GM12873 (cell line): Measurements from ENCODE around the gene PRELID3B.

Experiments
- CTCF ChIP-seq: IDR thresholded peaks from 2 replicates; pipeline ENCODE4 v1.5.1; 2012; ENCODE audit warnings: low read depth, mild to moderate bottlenecking, moderate library complexity, low read length, control low read depth; ENCODE audit not compliant: insufficient read depth; ENCODE audit errors: missing control alignments

PRELID3B gene

GRCh38 chr20:59007665-59008511, 34.7 kb downstream of the PRELID3B start:
- TF ChIP-seq CTCF, result no peak

- TF ChIP-seq CTCF, result no peak
These were observed 35.5 kb downstream of the PRELID3B start, which contains the start of gene CTSZ for GRCh38 chr20:59006864-59007664. Gene CTSZ, minus strand, starts transcription at chr20:59007254. Its CDS starts 126 bp downstream, at chr20:59007128.

GRCh38 chr20:59006167-59006863, 36.3 kb downstream of the PRELID3B start:
- TF ChIP-seq CTCF, result no peak

GRCh38 chr20:59005523-59006166, 36.9 kb downstream of the PRELID3B start:
- no peak for TF ChIP-seq CTCF

GRCh38 chr20:59004763-59005522, 37.6 kb downstream of the PRELID3B start:
- no peak for TF ChIP-seq CTCF

- TF ChIP-seq CTCF, result no peak
These were observed 38.2 kb downstream of the PRELID3B start for GRCh38 chr20:59004493-59004762.
